Gastrocnemius medialis (tissue), 4 donors: ENCODE data around the gene PLK3. TPM values are rescaled to one million over a fixed set of nuclear protein-coding genes. Genes with fewer than 3 reads are reported as not detected.

ENCODE experiments used
- ATAC-seq, 2 donors: fragments of 150-250 bp; one replicate each; pipeline ENCODE4 v1.9.1; 2016
- DNase-seq, 2 donors: peaks; one replicate each; pipeline ENCODE4 v3.0.0-alpha.2; 2019
- H3K27ac ChIP-seq, 4 donors: fragments of 200-600 bp; sonication (generic); 1 replicate in 1 of 4; 2 replicates in 3 of 4; pipeline ENCODE4 v1.5.1; 2016 to 2018; ENCODE audit warnings: mild to moderate bottlenecking in 2 of 4, moderate library complexity in 1 of 4
- H3K27me3 ChIP-seq, 3 donors: fragments of 200-600 bp; sonication (generic) in 2 of 3; 1 replicate in 1 of 3; 2 replicates in 2 of 3; pipeline versions ENCODE4 v1.5.1 to v1.6.0; 2016 to 2019; ENCODE audit warnings: mild to moderate bottlenecking in 1 of 3, moderate library complexity in 1 of 3
- H3K36me3 ChIP-seq, 2 donors: fragments of 200-600 bp; sonication (generic) in 1 of 2; one replicate each; pipeline ENCODE4 v1.5.1; 2017 to 2018
- H3K4me1 ChIP-seq, 2 donors: fragments of 200-600 bp; sonication (generic) in 1 of 2; one replicate each; pipeline ENCODE4 v1.5.1; 2016 to 2017; ENCODE audit warnings: mild to moderate bottlenecking in 2 of 2
- H3K4me3 ChIP-seq, 4 donors: fragments of 200-600 bp; sonication (generic) in 3 of 4; 1 replicate in 1 of 4; 2 replicates in 3 of 4; pipeline ENCODE4 v1.5.1; 2016 to 2019; ENCODE audit warnings: mild to moderate bottlenecking in 2 of 4
- H3K9me3 ChIP-seq, 3 donors: fragments of 200-600 bp; sonication (generic) in 2 of 3; 1 replicate in 1 of 3; 2 replicates in 2 of 3; pipeline ENCODE4 v1.5.1; 2016 to 2019
- POLR2A ChIP-seq, 2 donors: fragments of 450-650 bp; IDR thresholded peaks; one replicate each; pipeline ENCODE4 v1.6.1; 2017; ENCODE audit warnings: antibody characterized with exemption in 2 of 2, mild to moderate bottlenecking in 2 of 2, moderate library complexity in 2 of 2
- in situ Hi-C, 4 donors: fragments of 200-750 bp; cut with MboI; loops; one replicate each; pipeline versions ENCODE4 v1.15.0 to v1.8.0; 2017; ENCODE audit warnings: low sequenced_read_pairs in 4 of 4
- intact Hi-C: fragments of 100-400 bp; cut with DNase I; formaldehyde crosslinking; loops from one replicate; pipeline ENCODE4 v1.15.1; 2023; ENCODE audit warnings: low total_unique reads
- total RNA-seq, 4 donors: library from RNA; depleted of rRNA; stranded (reverse); fragments of >200 nt; gene quantifications; one replicate each; pipeline versions ENCODE4 v1.1.0 to v1.2.3, GENCODE V29; 2016
- TF ChIP-seq, protein P1 (sequence below), 5 experiments: fragments of 450-650 bp in 3 of 5; fragments of 200-600 bp in 2 of 5; sonication (generic) in 2 of 5; IDR thresholded peaks in 4 of 5; conservative IDR thresholded peaks in 1 of 5; 1 replicate in 4 of 5; 2 replicates in 1 of 5; pipeline ENCODE4 v1.5.1; 2016 to 2019; ENCODE audit warnings: antibody characterized with exemption in 5 of 5, mild to moderate bottlenecking in 3 of 5, moderate library complexity in 3 of 5

PLK3 gene
- total RNA-seq, 4 donors from 2014 or later, result 1.6 to 4.3 (median 3.6) TPM

DNA sequence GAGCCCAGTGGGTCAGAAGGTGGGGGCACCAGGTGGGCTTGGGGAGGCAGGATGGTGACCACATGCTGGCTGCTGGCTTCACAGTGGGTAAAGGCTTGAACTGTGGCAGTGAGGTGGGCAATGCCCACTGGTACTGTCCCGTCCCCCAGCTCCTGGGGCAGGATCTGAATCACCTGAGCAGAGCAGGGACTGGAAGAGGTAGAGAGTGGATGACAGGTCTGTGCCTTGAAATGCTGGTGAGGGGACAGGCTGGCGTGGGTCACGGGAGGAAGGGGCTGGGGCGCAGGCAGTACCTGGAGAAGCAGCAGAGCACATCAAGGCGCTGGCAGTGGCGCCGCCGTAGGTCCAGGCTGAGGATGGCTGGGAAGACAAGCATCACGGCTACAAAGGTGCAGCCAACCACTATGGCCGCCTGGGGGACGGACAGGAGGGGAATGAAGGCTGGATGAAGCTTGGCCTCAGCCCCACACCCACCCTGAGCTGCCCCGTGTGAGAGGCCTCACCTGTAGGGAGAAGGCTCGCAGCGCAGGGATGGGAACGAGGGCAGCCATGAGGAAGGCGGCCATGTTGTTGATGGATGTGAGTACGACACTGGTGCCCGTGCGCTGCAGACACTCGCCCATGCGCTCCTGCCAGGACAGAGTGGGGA, 27.9 kb downstream of the PLK3 start:
- no peak for ATAC-seq
- intact Hi-C loops (no loop called here), in situ Hi-C loops (no loop called here)
- no peaks in the 10 kb centered on the region for H3K9me3 ChIP-seq
- H3K36me3 ChIP-seq, result no peaks in the 10 kb centered on the region
- TF ChIP-seq POLR2A (IDR thresholded peaks at IDR 0.05), result no peak
- TF ChIP-seq, protein P1, sequence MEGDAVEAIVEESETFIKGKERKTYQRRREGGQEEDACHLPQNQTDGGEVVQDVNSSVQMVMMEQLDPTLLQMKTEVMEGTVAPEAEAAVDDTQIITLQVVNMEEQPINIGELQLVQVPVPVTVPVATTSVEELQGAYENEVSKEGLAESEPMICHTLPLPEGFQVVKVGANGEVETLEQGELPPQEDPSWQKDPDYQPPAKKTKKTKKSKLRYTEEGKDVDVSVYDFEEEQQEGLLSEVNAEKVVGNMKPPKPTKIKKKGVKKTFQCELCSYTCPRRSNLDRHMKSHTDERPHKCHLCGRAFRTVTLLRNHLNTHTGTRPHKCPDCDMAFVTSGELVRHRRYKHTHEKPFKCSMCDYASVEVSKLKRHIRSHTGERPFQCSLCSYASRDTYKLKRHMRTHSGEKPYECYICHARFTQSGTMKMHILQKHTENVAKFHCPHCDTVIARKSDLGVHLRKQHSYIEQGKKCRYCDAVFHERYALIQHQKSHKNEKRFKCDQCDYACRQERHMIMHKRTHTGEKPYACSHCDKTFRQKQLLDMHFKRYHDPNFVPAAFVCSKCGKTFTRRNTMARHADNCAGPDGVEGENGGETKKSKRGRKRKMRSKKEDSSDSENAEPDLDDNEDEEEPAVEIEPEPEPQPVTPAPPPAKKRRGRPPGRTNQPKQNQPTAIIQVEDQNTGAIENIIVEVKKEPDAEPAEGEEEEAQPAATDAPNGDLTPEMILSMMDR (IDR thresholded peaks at IDR 0.05 in 4 of 5, conservative IDR thresholded peaks at IDR 0.05 in 1 of 5), result no peak
- H3K4me3 ChIP-seq, result no peak overlapping the region
- no peaks in the 10 kb centered on the region for H3K4me1 ChIP-seq
- DNase-seq, result no peak
- no peaks in the 10 kb centered on the region for H3K27me3 ChIP-seq
- H3K27ac ChIP-seq, result no peak overlapping the region

DNA sequence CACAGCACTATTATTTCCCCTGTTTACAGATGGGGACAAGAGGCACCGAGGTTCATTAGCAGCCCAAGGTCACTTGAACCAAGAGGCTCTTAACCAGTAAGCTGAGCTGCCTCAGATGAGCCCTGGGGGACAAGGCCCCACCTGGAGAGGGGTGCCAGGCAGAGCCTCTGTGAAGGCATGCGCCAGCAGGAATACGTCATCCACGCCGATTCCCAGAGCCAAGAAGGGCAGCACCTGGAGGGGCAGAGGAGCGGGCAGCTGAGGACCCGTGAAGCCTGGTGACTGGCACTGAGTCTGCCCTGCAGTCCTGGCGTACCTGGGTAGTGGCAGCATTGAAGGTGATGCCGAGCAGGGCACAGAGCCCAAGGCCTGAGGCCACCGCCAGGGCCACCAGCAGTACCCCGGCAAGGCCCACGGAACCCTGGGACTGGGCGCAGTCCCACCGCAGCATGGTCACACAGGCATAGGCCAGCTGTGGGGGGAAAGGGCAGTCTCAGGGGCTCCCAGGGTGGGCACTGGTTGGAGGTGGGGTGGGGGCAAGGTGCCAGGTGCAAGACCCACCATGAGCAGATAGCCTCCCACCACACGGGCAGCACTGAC, 28.8 kb downstream of the PLK3 start:
- H3K27me3 ChIP-seq, result no peaks in the 10 kb centered on the region
- H3K27ac ChIP-seq, result no peak overlapping the region
- in situ Hi-C loops (no loop called here), intact Hi-C loops (no loop called here)
- DNase-seq (no peak), ATAC-seq (no peak)
- no peaks in the 10 kb centered on the region for H3K36me3 ChIP-seq
- no peaks in the 10 kb centered on the region for H3K4me1 ChIP-seq
- TF ChIP-seq, protein P1 (IDR thresholded peaks at IDR 0.05 in 4 of 5, conservative IDR thresholded peaks at IDR 0.05 in 1 of 5), result no peak
- TF ChIP-seq POLR2A (IDR thresholded peaks at IDR 0.05), result no peak
- H3K4me3 ChIP-seq, result no peak overlapping the region
- H3K9me3 ChIP-seq, result no peaks in the 10 kb centered on the region

- H3K27me3 ChIP-seq, result no peaks in the 10 kb centered on the region
- H3K4me1 ChIP-seq, result no peaks in the 10 kb centered on the region
- ATAC-seq, result no peak
- TF ChIP-seq, protein P1 (IDR thresholded peaks at IDR 0.05 in 4 of 5, conservative IDR thresholded peaks at IDR 0.05 in 1 of 5), result no peak
- TF ChIP-seq POLR2A (IDR thresholded peaks at IDR 0.05), result no peak
- in situ Hi-C loops, result loop anchor here in 1 of 4 donors (10.0 kb wide), 1 partner anchor 45 kb away; the partner anchor contains the start of gene BEST4
- H3K36me3 ChIP-seq, result no peaks in the 10 kb centered on the region
- no peak overlapping the region for H3K4me3 ChIP-seq
- DNase-seq, result no peak
- H3K27ac ChIP-seq, result no peak overlapping the region
- no peaks in the 10 kb centered on the region for H3K9me3 ChIP-seq
- intact Hi-C loops, result loop anchor here (10.0 kb wide), 1 partner anchor 185 kb away; the partner anchor contains the start of genes HECTD3 and UROD
Observed at GRCh38 chr1:44829506-44830384, 29.6 kb downstream of the PLK3 start.

GRCh38 chr1:44830900-44831304, 30.7 kb downstream of the PLK3 start:
- no peaks in the 10 kb centered on the region for H3K9me3 ChIP-seq
- in situ Hi-C loops (loop anchor here in 1 of 4 donors (10.0 kb wide), 1 partner anchor 46 kb away; the partner anchor contains the start of gene BEST4), intact Hi-C loops (loop anchor here (10.0 kb wide), 1 partner anchor 184 kb away; the partner anchor contains the start of genes HECTD3 and UROD)
- DNase-seq (no peak), ATAC-seq (no peak)
- H3K27me3 ChIP-seq, result no peaks in the 10 kb centered on the region
- H3K36me3 ChIP-seq, result no peaks in the 10 kb centered on the region
- no peak overlapping the region for H3K27ac ChIP-seq
- H3K4me3 ChIP-seq, result no peak overlapping the region
- TF ChIP-seq, protein P1 (IDR thresholded peaks at IDR 0.05 in 4 of 5, conservative IDR thresholded peaks at IDR 0.05 in 1 of 5), result no peak
- no peak for TF ChIP-seq POLR2A (IDR thresholded peaks at IDR 0.05)
- no peaks in the 10 kb centered on the region for H3K4me1 ChIP-seq
